ENCODE measurements around the gene YY1AP1. TPM values are rescaled to one million over a fixed set of nuclear protein-coding genes. Genes with fewer than 3 reads are reported as not detected.
A peak's percentile ranks its signal among the peaks of the same experiment; 100 is the strongest.
"Not testable (repeated sequence)": the region's sequence is repeated elsewhere in the genome, so short reads cannot be mapped to it uniquely, and the experiment has no call there.

The YY1AP1 gene
- total RNA-seq, 1 donor from 2014 or later = 62.6 TPM

GRCh38 chr1:155697616-155698015 lies 9.0 kb upstream of the YY1AP1 start:
- intact Hi-C loops (cut with DNase I); ATAC-seq; DNase-seq (ENCODE audit: missing footprints): not testable (repeated sequence)

DNA sequence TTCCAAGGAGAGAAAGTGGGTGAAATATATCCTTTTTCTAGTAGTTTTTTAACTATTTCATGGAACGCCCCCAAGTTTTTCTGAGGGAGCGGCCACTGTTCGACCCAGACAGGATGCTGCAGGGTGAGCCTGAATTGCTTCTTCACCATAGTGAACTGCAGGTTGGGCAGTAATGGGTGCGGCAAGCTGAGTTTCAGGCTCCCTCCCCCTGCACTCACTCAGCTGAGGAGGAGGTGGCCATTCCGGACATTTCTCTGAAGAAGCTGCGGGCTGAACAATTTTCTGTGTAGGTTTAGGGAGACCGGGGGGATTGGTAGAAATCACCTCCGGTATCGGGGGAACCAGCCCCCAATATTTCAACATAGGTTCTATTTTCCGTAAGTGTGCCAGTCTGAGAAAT lies 8.5 kb upstream of the YY1AP1 start:
- no peak for ATAC-seq
- DNase-seq (ENCODE audit: missing footprints) = no peak
- intact Hi-C loops (cut with DNase I) = no loop called here

- ATAC-seq (no peak), DNase-seq (ENCODE audit: missing footprints) (no peak)
- intact Hi-C loops (cut with DNase I) = no loop called here
These were observed 8.0 kb upstream of the YY1AP1 start for GRCh38 chr1:155696524-155696923.

DNA sequence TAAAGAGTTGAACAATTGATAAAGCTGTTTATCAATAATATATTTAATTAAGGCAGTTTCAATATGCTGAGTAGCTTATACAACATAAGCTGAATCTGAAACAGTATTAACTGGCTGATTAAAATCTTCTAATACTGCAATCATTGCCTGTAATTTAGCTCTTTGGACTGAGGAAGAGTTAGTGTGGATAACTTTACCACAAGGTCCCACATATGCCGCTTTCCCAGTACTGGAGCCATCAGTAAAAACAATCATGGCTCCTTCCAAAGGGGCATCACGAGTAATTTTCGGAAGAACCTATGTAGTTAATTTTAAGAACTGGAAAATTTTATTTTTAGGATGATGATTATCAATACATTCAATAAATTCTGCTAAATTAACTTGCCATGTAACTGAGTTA lies 7.0 kb upstream of the YY1AP1 start:
- intact Hi-C loops (cut with DNase I) = no loop called here
- DNase-seq (ENCODE audit: missing footprints) = no peak
- no peak for ATAC-seq

GRCh38 chr1:155695072-155695471 lies 6.5 kb upstream of the YY1AP1 start:
- no peak for DNase-seq (ENCODE audit: missing footprints)
- peak; percentile 70 for ATAC-seq
- intact Hi-C loops (cut with DNase I) = no loop called here

DNA sequence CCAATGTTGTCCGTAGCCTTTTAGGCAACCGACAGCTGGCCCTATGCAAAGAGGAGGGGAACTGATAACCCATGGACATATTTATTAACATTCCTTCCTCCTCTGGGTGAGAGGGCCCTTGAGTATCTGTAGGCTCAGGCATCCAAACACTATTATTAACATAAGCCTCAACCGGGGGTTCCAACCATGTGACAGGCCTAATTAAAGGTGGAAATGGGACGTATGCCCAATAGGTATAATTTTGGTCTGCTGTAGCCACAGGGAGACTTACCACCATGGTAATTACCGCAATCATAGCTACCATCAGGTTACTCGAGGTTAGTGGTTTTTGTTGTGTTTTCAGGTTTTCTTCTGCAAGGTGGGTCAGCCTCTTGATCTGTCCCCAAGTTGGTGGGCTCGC lies 5.6 kb upstream of the YY1AP1 start:
- ATAC-seq = no peak
- intact Hi-C loops (cut with DNase I) = no loop called here

DNA sequence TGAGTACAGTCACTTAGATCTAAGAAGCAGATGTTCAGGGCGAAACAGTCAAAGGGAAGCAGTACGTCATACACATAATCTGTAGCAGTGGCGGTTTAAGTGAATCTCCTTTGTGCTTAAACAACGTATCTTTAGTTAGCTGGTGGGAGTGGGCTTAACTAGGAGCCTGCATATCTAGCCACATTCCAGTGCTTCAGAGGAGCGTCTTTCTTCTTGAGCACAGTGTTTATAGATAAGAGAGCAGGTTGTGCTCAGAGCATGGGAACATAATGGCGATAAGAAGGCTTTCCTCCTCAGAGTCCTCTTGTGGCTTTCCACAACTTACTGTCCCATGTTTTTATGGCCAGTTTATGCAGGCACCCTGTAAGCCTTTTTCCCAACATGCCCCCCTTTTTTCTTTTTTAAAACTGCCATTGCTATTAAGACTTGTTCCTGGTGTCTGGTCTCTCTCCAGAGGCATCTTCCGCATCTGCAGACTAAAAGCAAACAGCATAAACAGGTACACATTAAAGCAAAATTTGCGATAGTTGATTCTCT lies 3.5 kb upstream of the YY1AP1 start:
- intact Hi-C loops (cut with DNase I) = no loop called here
- DNase-seq (ENCODE audit: missing footprints) = no peak

More for the DNA sequence above, 5.6 kb upstream of the YY1AP1 start:
- no peak for DNase-seq (ENCODE audit: missing footprints)

GRCh38 chr1:155689081-155689607 lies 570 bp upstream of the YY1AP1 start, which contains the start of gene DAP3:
Gene DAP3 (plus strand): TSS chr1:155689091. CDS start chr1:155709780, 20,689 bp downstream.
- DNase-seq (ENCODE audit: missing footprints) = peak; percentile 95
- ATAC-seq; intact Hi-C loops (cut with DNase I): not testable (repeated sequence)

More for the DNA sequence above, 3.5 kb upstream of the YY1AP1 start:
- ATAC-seq = no peak

DNA sequence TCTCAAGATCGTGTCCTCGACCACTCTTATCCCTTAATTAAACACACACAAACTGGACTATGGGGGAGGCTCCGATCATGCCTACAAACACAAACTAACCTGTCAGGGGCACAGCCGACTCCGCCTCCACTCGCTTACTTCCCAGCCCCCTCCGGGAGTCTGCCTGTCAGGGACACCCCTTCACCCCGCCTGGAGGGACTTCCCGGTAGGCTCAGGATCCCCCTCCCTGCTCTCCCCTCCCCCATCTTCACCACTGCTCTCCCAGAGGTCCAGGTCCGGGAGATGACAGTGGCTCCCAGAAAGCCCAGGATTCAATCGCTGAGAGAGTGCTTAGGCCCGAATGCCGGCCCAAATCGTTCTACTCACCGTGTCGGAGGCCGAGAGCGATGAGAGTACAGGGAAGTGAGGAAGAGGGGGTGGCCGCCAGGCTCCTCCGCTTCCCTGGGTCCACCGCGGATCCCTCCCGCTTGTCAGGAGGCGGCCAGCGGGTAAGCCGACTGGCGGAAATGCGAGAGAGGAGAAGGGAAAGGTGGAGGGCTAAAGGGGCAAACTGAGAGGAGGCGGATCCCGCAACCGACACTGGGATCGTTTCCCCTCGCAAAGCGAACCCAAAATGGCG lies 760 bp downstream of the YY1AP1 start:
- intact Hi-C loops (cut with DNase I); DNase-seq (ENCODE audit: missing footprints): not testable (repeated sequence)
- ATAC-seq = peak; percentile 40

- no peak for DNase-seq (ENCODE audit: missing footprints)
- peak; percentile 54 for ATAC-seq
- intact Hi-C loops (cut with DNase I) = no loop called here
These were observed 6.8 kb downstream of the YY1AP1 start for GRCh38 chr1:155681776-155682175.

DNA sequence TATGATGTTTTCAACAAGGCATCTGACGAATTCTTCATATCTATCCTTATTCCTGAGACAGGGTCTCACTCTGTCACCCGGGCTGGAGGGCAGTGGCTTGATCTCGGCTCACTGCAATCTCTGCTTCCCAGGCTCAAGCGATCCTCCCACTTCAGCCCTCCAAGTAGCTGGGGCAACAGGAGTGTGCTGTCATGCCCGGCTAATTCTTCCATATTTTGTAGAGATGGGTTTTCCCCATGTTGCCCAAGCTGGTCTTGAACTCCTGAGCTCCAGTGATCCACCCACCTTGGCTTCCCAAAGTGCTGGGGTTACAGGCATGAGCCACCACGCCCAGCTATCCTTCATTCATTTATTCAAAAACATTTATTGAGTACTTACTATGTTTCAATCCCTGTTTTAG lies 8.0 kb downstream of the YY1AP1 start:
- DNase-seq (ENCODE audit: missing footprints) (no peak), ATAC-seq (no peak)
- intact Hi-C loops (cut with DNase I) = no loop called here

- peak; percentile 64 for ATAC-seq
- DNase-seq (ENCODE audit: missing footprints); intact Hi-C loops (cut with DNase I): not testable (repeated sequence)
These were observed 9.6 kb downstream of the YY1AP1 start for GRCh38 chr1:155678992-155679391.

DNA sequence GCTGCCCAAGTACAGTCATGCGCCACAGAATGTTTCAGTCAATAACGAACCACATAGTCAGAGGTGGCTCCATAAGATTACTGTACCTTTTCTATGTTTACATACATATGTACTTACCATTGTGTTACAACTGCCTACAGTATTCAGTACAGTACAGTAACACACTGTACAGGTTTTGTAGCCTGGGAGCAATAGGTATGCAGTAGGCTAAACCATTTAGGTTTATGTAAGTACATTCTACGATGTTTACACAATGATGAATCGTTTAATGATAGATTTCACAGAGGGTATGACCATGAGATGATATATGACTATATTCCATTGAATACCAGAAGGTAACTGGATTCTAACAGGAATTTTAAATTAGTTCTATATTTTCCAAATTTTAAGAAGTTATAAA lies 10.5 kb downstream of the YY1AP1 start:
- ATAC-seq (no peak), DNase-seq (ENCODE audit: missing footprints) (no peak)
- intact Hi-C loops (cut with DNase I) = no loop called here

DNA sequence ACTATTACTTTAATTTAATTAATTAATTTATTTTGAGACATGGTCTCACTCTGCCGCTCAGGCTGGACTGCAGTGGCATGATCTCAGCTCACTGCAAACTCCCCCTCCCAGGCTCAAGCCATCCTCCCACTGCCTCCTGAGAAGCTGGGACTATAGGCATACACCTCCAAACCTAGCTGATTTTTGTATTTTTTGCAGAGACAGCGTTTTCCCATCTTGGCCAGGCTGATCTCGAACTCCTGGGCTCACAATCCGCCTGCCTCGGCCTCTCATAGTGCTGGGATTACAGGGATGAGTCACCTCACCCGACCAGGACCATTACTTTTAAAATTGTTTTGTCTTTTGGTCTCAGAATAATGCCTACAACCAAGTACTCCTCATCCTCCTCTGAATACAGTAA lies 15.6 kb downstream of the YY1AP1 start:
- ATAC-seq (no peak), DNase-seq (ENCODE audit: missing footprints) (no peak)
- intact Hi-C loops (cut with DNase I) = no loop called here

DNA sequence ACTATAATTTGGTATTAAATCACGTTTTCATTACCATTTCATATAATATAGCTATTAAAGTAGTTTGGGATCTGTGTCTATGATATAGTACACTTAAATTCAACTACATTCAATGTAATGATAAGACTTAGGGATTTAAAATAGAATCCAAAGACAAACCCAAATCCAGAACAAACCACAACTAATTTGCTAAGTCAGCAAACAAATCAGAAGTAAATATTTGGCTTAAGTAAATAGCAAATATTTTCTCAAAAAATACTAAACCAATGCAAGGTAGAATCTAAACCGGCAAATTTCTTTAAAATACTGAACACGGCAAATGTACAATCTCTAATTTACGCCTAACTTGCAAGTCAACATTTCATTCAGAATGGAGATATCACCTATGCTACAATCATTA lies 16.8 kb downstream of the YY1AP1 start:
- ATAC-seq (no peak), DNase-seq (ENCODE audit: missing footprints) (no peak)
- intact Hi-C loops (cut with DNase I) = no loop called here

GRCh38 chr1:155669233-155670162 lies 19.1 kb downstream of the YY1AP1 start:
- intact Hi-C loops (cut with DNase I) = no loop called here
- ATAC-seq (no peak), DNase-seq (ENCODE audit: missing footprints) (no peak)

DNA sequence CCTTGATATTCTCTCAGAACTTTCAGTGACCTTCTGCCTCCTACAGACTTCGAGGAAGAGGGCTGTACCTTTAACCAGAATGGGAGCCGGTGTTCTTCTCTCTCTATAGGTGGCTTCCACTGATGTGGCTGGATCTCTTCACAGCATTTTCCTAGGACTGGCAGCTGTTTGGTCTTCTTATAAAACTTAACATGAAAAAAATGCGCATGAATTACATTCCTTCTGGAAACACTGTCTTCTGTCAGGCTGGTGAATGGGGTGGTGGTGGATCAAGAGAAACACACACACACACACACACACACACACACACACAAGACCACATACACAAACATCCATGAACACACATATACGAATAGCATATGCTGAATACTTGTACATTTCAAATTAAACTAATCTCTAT lies 27.3 kb downstream of the YY1AP1 start:
- DNase-seq (ENCODE audit: missing footprints); intact Hi-C loops (cut with DNase I); ATAC-seq: not testable (repeated sequence)

- intact Hi-C loops (cut with DNase I) = no loop called here
- no peak for DNase-seq (ENCODE audit: missing footprints)
- peak; percentile 21 for ATAC-seq
These were observed 31.1 kb downstream of the YY1AP1 start for GRCh38 chr1:155657463-155657862.

DNA sequence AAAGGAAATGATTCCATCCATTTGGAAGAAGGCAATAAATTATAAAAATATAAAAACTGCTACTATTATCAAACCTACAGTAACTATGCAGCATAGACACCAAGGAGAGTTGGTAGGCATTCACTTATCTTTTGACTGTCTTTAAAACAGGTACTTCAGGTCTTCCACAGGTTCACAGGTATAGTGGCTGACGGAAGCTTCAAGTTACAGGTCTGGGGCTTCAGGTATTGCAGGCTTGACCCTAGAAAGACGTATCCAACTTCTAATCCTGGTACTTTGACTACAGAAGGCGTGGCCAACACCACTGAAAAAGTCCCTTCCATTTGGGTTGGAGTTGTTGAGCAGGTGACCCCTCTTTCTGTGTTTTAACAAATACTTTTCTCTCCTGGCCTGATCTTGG lies 35.6 kb downstream of the YY1AP1 start:
- ATAC-seq = no peak
- intact Hi-C loops (cut with DNase I) = no loop called here
- no peak for DNase-seq (ENCODE audit: missing footprints)
